Adrenal gland (tissue), 5 donors: ENCODE data around the gene PACS1.

Source experiments
- POLR2A ChIP-seq, 2 donors: fragments of 450-650 bp; IDR thresholded peaks; one replicate each; pipeline ENCODE4 v1.6.1; 2017; ENCODE audit warnings: antibody characterized with exemption in 2 of 2, mild to moderate bottlenecking in 2 of 2, moderate library complexity in 1 of 2
- TF ChIP-seq, protein P1 (sequence below), 6 experiments: fragments of 450-650 bp in 4 of 6; fragments of 200-600 bp in 2 of 6; sonication (generic) in 1 of 6; IDR thresholded peaks; 1 replicate in 5 of 6; 2 replicates in 1 of 6; pipeline versions ENCODE4 v1.5.1 to v1.8.0; 2016 to 2021; ENCODE audit warnings: antibody characterized with exemption in 6 of 6, mild to moderate bottlenecking in 2 of 6, moderate library complexity in 1 of 6
- donor health status: DM: no; HTN: no; CAD: no.

GRCh38 chr11:66116576-66117361 lies 46.7 kb downstream of the PACS1 start:
- TF ChIP-seq, protein P1, sequence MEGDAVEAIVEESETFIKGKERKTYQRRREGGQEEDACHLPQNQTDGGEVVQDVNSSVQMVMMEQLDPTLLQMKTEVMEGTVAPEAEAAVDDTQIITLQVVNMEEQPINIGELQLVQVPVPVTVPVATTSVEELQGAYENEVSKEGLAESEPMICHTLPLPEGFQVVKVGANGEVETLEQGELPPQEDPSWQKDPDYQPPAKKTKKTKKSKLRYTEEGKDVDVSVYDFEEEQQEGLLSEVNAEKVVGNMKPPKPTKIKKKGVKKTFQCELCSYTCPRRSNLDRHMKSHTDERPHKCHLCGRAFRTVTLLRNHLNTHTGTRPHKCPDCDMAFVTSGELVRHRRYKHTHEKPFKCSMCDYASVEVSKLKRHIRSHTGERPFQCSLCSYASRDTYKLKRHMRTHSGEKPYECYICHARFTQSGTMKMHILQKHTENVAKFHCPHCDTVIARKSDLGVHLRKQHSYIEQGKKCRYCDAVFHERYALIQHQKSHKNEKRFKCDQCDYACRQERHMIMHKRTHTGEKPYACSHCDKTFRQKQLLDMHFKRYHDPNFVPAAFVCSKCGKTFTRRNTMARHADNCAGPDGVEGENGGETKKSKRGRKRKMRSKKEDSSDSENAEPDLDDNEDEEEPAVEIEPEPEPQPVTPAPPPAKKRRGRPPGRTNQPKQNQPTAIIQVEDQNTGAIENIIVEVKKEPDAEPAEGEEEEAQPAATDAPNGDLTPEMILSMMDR (IDR thresholded peaks at IDR 0.05), result no peak
- no peak for TF ChIP-seq POLR2A (IDR thresholded peaks at IDR 0.05)
